ENCODE measurements around the gene TCTN3.

DNA sequence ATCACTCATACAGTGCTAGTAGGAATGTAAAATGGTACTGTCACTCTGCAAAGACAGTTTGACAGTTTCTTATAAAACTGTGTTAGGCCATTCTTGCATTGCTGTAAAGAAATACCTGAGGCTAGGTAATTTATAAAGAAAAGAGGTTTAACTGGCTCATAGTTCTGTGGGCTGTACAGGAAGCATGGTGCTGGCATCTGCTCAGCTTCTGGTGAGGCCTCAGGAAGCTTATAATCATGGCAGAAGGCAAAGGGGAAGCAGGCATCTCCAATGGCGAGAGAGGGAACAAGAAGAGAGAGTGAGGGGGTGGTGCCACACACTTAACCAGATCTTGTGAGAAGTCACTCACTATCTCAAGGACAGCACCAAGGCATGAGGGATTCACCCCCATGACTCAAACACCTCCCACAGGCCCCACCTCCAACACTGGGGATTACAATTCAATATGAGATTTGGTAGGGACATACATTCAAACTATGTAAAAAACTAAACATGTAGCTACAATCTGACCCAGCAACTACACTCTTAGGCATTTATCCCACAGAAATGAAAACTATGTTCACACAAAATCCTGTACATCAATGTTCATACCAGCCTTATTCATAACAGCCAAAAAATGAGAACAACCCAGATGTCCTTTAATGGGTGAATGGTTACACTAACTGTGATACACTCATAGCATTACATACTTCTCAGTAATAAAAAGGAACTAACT lies 42.2 kb downstream of the TCTN3 start:
- TF ChIP-seq, protein P1, sequence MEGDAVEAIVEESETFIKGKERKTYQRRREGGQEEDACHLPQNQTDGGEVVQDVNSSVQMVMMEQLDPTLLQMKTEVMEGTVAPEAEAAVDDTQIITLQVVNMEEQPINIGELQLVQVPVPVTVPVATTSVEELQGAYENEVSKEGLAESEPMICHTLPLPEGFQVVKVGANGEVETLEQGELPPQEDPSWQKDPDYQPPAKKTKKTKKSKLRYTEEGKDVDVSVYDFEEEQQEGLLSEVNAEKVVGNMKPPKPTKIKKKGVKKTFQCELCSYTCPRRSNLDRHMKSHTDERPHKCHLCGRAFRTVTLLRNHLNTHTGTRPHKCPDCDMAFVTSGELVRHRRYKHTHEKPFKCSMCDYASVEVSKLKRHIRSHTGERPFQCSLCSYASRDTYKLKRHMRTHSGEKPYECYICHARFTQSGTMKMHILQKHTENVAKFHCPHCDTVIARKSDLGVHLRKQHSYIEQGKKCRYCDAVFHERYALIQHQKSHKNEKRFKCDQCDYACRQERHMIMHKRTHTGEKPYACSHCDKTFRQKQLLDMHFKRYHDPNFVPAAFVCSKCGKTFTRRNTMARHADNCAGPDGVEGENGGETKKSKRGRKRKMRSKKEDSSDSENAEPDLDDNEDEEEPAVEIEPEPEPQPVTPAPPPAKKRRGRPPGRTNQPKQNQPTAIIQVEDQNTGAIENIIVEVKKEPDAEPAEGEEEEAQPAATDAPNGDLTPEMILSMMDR (IDR thresholded peaks at IDR 0.05) = no peak
- TF ChIP-seq POLR2A (IDR thresholded peaks at IDR 0.05) = no peak

Data from Peyer's patch (tissue), 4 donors.